Transverse colon (tissue), 4 donors: ENCODE data around the gene BACE2. TPM values are rescaled to one million over a fixed set of nuclear protein-coding genes. Genes with fewer than 3 reads are reported as not detected.

Experiments
- DNase-seq: peaks from one replicate; pipeline ENCODE4 v3.0.0-alpha.2; 2019
- H3K27ac ChIP-seq, 4 donors: fragments of 200-600 bp; sonication (generic); 2 replicates each; pipeline ENCODE4 v1.5.1; 2016 to 2018; ENCODE audit warnings: inconsistent platforms in 4 of 4
- H3K27me3 ChIP-seq: fragments of 200-600 bp; sonication (generic); 2 replicates; pipeline ENCODE4 v1.5.1; 2017; ENCODE audit warnings: inconsistent platforms
- H3K36me3 ChIP-seq, 4 donors: fragments of 200-600 bp; sonication (generic); 2 replicates each; pipeline ENCODE4 v1.5.1; 2017 to 2019; ENCODE audit warnings: inconsistent platforms in 4 of 4
- H3K4me1 ChIP-seq, 4 donors: fragments of 200-600 bp; sonication (generic); 2 replicates each; pipeline ENCODE4 v1.5.1; 2017 to 2020; ENCODE audit warnings: inconsistent platforms in 4 of 4
- H3K4me3 ChIP-seq, 4 donors: fragments of 200-600 bp; sonication (generic); 1 replicate in 1 of 4; 2 replicates in 3 of 4; pipeline versions ENCODE4 v1.5.1 to v1.6.1; 2017 to 2019; ENCODE audit warnings: inconsistent platforms in 4 of 4
- H3K9me3 ChIP-seq, 2 donors: fragments of 200-600 bp; sonication (generic); 2 replicates each; pipeline ENCODE4 v1.5.1; 2017 to 2019; ENCODE audit warnings: inconsistent platforms in 2 of 2
- EP300 ChIP-seq: sonication (generic); formaldehyde crosslinking; IDR thresholded peaks from one replicate; pipeline ENCODE4 v1.6.1; 2017; ENCODE audit warnings: antibody characterized with exemption, low read depth
- POLR2A ChIP-seq: fragments of 450-650 bp; IDR thresholded peaks from one replicate; pipeline ENCODE4 v1.6.1; 2016; ENCODE audit warnings: antibody characterized with exemption, mild to moderate bottlenecking, moderate library complexity
- POLR2AphosphoS5 ChIP-seq, 3 donors: sonication (generic); formaldehyde crosslinking; IDR thresholded peaks; one replicate each; pipeline ENCODE4 v1.6.1; 2016; ENCODE audit warnings: antibody characterized with exemption in 3 of 3
- WGBS, 2 donors: methylation state at CpG; one replicate each; pipeline ENCODE4 v1.1.5; 2018; ENCODE audit warnings: low coverage in 1 of 2; 5-methylcytosine and 5-hydroxymethylcytosine counted together
- in situ Hi-C, 4 donors: fragments of 200-750 bp; cut with MboI; loops; one replicate each; pipeline versions ENCODE4 v1.15.0 to v1.15.1; 2017; ENCODE audit warnings: low sequenced_read_pairs in 3 of 4, low pct_ligation_motif_present in 1 of 4, low pct_unique_long_range_greater_than_20kb in 1 of 4
- intact Hi-C: fragments of 100-400 bp; cut with DNase I; formaldehyde crosslinking; loops from one replicate; pipeline ENCODE4 v1.15.1; 2023; ENCODE audit warnings: low total_unique reads
- total RNA-seq, 4 donors: library from RNA; depleted of rRNA; stranded (reverse); fragments of >200 nt; gene quantifications; one replicate each; pipeline ENCODE4 v1.1.0, GENCODE V29; 2016
- TF ChIP-seq, protein P1 (sequence below), 5 experiments: fragments of 200-600 bp in 3 of 5; fragments of 450-650 bp in 2 of 5; sonication (generic) in 3 of 5; IDR thresholded peaks; 1 replicate in 2 of 5; 2 replicates in 3 of 5; pipeline ENCODE4 v1.5.1; 2016 to 2017; ENCODE audit warnings: antibody characterized with exemption in 5 of 5, inconsistent platforms in 3 of 5, mild to moderate bottlenecking in 2 of 5, moderate library complexity in 1 of 5

BACE2 gene
- total RNA-seq, 4 donors from 2014 or later: 28.4 to 52.5 (median 43.9) TPM

DNA sequence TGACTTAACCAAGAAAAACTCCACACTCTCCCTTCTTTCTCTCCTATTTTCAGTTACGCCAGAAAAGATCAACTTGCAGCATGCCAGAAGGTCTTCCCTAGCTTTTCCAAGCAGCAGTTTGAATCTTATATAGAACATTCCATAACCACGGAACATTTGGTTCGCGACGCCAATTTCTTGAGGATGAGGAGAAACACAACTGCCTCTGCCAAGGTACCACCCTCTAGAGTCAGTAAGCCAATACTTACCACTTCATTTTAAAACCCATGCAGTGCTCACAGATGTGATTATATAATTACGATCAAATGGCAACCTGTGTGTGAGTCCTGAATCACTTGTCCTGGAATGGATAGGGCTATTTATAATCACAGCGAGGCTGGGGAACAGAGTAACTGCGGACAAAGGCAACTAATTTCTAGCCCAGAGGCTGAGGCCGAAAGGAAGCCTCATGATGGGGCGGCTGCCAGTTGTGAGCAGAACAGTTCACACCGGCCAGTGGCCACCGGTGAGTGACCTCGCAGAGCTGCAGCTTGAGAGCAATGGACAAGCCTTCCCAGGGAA, 43.2 kb upstream of the BACE2 start:
- in situ Hi-C loops (no loop called here), intact Hi-C loops (no loop called here)
- Histone ChIP-seq H3K27me3 (peaks cover 39% of the 10 kb centered on the region), H3K4me1 (no peaks in the 10 kb centered on the region), H3K9me3 (no peaks in the 10 kb centered on the region), H3K36me3 (no peaks in the 10 kb centered on the region), H3K4me3 (no peak overlapping the region), H3K27ac (peak overlapping the region in 1 of 4 donors; percentile 39)
- no peak for TF ChIP-seq EP300
- TF ChIP-seq, protein P1, sequence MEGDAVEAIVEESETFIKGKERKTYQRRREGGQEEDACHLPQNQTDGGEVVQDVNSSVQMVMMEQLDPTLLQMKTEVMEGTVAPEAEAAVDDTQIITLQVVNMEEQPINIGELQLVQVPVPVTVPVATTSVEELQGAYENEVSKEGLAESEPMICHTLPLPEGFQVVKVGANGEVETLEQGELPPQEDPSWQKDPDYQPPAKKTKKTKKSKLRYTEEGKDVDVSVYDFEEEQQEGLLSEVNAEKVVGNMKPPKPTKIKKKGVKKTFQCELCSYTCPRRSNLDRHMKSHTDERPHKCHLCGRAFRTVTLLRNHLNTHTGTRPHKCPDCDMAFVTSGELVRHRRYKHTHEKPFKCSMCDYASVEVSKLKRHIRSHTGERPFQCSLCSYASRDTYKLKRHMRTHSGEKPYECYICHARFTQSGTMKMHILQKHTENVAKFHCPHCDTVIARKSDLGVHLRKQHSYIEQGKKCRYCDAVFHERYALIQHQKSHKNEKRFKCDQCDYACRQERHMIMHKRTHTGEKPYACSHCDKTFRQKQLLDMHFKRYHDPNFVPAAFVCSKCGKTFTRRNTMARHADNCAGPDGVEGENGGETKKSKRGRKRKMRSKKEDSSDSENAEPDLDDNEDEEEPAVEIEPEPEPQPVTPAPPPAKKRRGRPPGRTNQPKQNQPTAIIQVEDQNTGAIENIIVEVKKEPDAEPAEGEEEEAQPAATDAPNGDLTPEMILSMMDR (IDR thresholded peaks at IDR 0.05): no peak
- no peak for TF ChIP-seq POLR2A
- TF ChIP-seq POLR2AphosphoS5 (IDR thresholded peaks at IDR 0.05): no peak
- DNase-seq: no peak
- WGBS, 2 donors: 70 to 72% methylated on average over 9 to 13 of the region's 13 CpGs

DNA sequence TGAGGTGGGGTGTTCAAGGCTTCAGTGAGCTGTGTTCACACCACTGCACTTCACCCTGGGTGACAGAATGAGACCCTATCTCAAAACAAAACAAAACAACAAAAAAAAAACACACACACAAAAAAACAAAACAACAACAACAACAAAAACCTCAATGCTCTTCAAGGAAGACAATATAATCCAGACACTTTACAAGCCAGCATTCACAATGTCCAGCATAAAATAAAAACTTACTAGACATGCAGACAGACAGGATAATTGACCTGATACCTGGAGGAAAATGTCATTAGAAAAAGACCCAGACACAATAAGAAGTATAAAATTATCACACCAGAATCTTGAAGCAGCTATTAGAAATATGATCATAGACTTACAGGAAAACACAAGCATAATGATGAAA, 39.0 kb upstream of the BACE2 start:
- Histone ChIP-seq H3K4me3 (no peak overlapping the region), H3K9me3 (no peaks in the 10 kb centered on the region), H3K27me3 (peaks cover 19% of the 10 kb centered on the region), H3K36me3 (no peaks in the 10 kb centered on the region), H3K4me1 (no peaks in the 10 kb centered on the region), H3K27ac (no peak overlapping the region)
- no peak for TF ChIP-seq EP300
- no peak for TF ChIP-seq POLR2A
- TF ChIP-seq POLR2AphosphoS5 (IDR thresholded peaks at IDR 0.05): no peak
- TF ChIP-seq, protein P1 (IDR thresholded peaks at IDR 0.05): no peak
- intact Hi-C loops (no loop called here), in situ Hi-C loops (no loop called here)
- DNase-seq: no peak

DNA sequence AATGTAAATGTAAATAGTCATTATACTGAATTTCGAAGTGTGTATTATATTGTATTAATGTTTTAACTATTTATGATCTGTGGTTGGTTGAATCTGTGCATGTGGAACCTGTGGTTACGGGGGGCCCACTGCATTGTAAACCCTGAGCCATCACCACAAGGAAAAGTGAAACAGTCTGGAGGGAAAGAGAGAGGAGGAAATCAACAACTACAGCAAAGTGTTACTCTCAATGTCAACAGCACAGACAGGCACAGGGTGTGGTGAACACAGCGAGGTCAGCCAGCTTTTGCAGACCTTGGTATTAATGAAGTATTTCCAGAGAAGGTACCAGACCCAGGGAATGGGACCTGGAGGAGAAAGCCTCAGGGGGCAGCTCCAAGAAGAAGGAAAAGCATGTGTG, 37.1 kb upstream of the BACE2 start:
- Histone ChIP-seq H3K27ac (no peak overlapping the region), H3K36me3 (no peaks in the 10 kb centered on the region), H3K4me1 (no peaks in the 10 kb centered on the region), H3K9me3 (no peaks in the 10 kb centered on the region), H3K27me3 (peaks cover 7% of the 10 kb centered on the region), H3K4me3 (no peak overlapping the region)
- no peak for DNase-seq
- 23 to 41% methylated on average over 3 of the region's 3 CpGs for WGBS, 2 donors
- intact Hi-C loops: loop anchor here (10.0 kb wide), 1 partner anchor 56 kb away; no protein-coding TSS in a partner anchor
- TF ChIP-seq POLR2AphosphoS5 (IDR thresholded peaks at IDR 0.05): no peak
- TF ChIP-seq, protein P1 (IDR thresholded peaks at IDR 0.05): no peak
- no peak for TF ChIP-seq EP300
- TF ChIP-seq POLR2A: no peak
- in situ Hi-C loops: no loop called here

DNA sequence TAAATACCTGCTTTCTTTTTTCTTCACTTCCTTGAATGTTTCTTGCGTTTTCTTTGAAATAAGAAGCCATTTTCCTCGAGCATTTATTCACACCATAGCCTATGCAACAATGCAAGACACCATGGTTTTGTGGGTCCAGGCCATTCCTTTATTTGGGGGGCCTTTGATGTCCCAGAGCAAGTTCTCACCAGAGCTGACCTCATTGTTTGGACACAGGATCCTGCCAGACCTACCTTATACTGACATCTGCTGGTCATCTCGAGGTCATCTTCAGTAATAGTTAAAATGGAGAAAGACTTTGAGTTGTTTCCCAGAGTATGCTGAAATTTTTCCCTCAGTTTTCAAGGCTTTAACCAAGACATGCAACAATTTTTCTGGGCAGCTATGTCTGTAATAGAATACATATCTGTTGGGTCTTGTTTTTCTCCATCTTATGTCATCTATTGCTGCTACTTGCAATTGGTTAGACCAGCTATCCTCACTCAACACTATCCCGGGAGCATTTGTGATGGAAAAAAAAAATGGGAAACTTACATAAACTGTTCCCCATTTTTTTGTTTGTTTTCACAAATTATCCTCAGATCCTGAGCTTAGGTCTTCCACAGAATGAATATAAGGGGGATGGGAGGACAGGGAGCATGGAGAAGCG, 34.0 kb upstream of the BACE2 start:
- intact Hi-C loops (loop anchor here (10.0 kb wide), 1 partner anchor 59 kb away; no protein-coding TSS in a partner anchor), in situ Hi-C loops (no loop called here)
- Histone ChIP-seq H3K27ac (no peak overlapping the region), H3K4me3 (no peak overlapping the region), H3K4me1 (no peaks in the 10 kb centered on the region), H3K36me3 (no peaks in the 10 kb centered on the region), H3K27me3 (no peaks in the 10 kb centered on the region), H3K9me3 (no peaks in the 10 kb centered on the region)
- WGBS, 2 donors: 27 to 53% methylated on average over 4 to 5 of the region's 5 CpGs
- DNase-seq: no peak
- TF ChIP-seq EP300: no peak
- TF ChIP-seq, protein P1 (IDR thresholded peaks at IDR 0.05): peak in 4 of 5 experiments; percentile 25 to 44 (median 38)
